Mammary epithelial cell (primary cell): Measurements from ENCODE around the gene DUOX2.

Experiments
- EZH2 ChIP-seq: IDR thresholded peaks from 2 replicates; pipeline ENCODE4 v1.6.1; 2012; ENCODE audit warnings: low read length, inconsistent platforms, borderline replicate concordance
- TF ChIP-seq, protein P1 (sequence below), 2 donors: IDR thresholded peaks in 1 of 2; conservative IDR thresholded peaks in 1 of 2; 2 replicates each; pipeline ENCODE4 v1.5.1; 2011 to 2012; ENCODE audit warnings: inconsistent platforms in 2 of 2, low read length in 2 of 2, mild to moderate bottlenecking in 2 of 2, control low read depth in 1 of 2, low read depth in 1 of 2; ENCODE audit not compliant: insufficient read depth in 1 of 2; ENCODE audit errors: extremely low read depth in 1 of 2

DNA sequence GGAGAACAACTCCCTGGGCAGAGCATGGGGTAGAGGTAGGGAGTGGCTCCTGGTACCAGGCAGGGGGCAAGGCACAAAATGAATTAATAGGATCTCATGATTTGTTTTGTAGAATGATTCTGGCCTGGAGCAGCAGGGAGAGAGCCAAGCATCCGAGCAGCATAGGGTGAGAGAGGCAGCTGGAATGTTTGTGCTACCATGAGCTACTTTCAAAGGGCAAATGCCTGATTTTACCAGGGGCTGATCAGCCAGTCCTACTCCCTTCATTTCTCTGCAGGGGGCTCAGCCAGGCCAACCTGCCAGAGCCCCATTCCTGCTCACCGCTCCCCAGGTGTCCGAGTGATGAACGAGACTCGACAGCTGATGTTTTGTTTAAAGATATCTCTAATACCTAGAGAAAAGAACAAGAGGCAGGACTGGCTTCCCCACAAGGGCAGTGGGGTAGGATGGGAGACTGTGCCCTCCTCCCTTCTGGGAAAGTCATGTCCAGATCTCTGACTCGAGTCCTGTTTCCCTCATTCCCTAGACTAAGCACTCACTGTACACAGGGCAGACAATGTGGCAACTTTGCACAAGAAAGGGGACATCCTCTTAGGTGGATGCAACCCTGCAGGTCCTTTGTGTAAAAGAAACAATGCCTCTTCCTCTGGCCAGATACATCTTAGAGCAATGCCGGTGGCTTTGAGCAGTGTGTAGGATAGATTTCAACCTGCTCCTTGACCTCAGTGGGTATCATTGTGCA, 12.9 kb downstream of the DUOX2 start:
- TF ChIP-seq, protein P1, sequence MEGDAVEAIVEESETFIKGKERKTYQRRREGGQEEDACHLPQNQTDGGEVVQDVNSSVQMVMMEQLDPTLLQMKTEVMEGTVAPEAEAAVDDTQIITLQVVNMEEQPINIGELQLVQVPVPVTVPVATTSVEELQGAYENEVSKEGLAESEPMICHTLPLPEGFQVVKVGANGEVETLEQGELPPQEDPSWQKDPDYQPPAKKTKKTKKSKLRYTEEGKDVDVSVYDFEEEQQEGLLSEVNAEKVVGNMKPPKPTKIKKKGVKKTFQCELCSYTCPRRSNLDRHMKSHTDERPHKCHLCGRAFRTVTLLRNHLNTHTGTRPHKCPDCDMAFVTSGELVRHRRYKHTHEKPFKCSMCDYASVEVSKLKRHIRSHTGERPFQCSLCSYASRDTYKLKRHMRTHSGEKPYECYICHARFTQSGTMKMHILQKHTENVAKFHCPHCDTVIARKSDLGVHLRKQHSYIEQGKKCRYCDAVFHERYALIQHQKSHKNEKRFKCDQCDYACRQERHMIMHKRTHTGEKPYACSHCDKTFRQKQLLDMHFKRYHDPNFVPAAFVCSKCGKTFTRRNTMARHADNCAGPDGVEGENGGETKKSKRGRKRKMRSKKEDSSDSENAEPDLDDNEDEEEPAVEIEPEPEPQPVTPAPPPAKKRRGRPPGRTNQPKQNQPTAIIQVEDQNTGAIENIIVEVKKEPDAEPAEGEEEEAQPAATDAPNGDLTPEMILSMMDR (conservative IDR thresholded peaks at IDR 0.05 in 1 of 2, IDR thresholded peaks at IDR 0.05 in 1 of 2; ENCODE audit: extremely low read depth in 1 of 2, insufficient read depth in 1 of 2, low read depth in 1 of 2, low read length in 2 of 2), result no peak
- no peak for TF ChIP-seq EZH2
